IPS DF 4.7 (cell line): ENCODE data around the gene ELOVL1.

Experiments
- DNase-seq: peaks from one replicate; pipeline ENCODE4 v3.0.0-alpha.2; 2013; ENCODE audit warnings: low spot score; ENCODE audit errors: extremely low read depth

Gene ELOVL1

GRCh38 chr1:43329995-43330751 is 37.6 kb downstream of the ELOVL1 start:
- DNase-seq: no peak

- no peak for DNase-seq
Observed at GRCh38 chr1:43327549-43328292, 40.1 kb downstream of the ELOVL1 start.

- DNase-seq: no peak
Observed at GRCh38 chr1:43325381-43325780, 42.4 kb downstream of the ELOVL1 start.

GRCh38 chr1:43324810-43325209 is 43.0 kb downstream of the ELOVL1 start:
- DNase-seq: no peak

- DNase-seq: no peak
Observed at GRCh38 chr1:43322506-43322905, 45.3 kb downstream of the ELOVL1 start.

- DNase-seq: no peak
Observed at GRCh38 chr1:43321331-43321891, 46.4 kb downstream of the ELOVL1 start.

GRCh38 chr1:43319766-43320165 is 48.0 kb downstream of the ELOVL1 start:
- no peak for DNase-seq

GRCh38 chr1:43319288-43319687 is 48.5 kb downstream of the ELOVL1 start:
- no peak for DNase-seq

- DNase-seq: no peak
Observed at GRCh38 chr1:43318831-43319230, 49.0 kb downstream of the ELOVL1 start.

GRCh38 chr1:43317817-43318471 is 49.9 kb downstream of the ELOVL1 start:
- no peak for DNase-seq

GRCh38 chr1:43316738-43317520 is 50.9 kb downstream of the ELOVL1 start:
- no peak for DNase-seq

- DNase-seq: no peak
Observed at GRCh38 chr1:43315963-43316737, 51.7 kb downstream of the ELOVL1 start.

- DNase-seq: no peak
Observed at GRCh38 chr1:43315481-43315880, 52.3 kb downstream of the ELOVL1 start.

- no peak for DNase-seq
Observed at GRCh38 chr1:43314233-43314632, 53.6 kb downstream of the ELOVL1 start.

GRCh38 chr1:43313771-43314170 is 54.0 kb downstream of the ELOVL1 start:
- no peak for DNase-seq
